ENCODE data around the gene MBP.

DNA sequence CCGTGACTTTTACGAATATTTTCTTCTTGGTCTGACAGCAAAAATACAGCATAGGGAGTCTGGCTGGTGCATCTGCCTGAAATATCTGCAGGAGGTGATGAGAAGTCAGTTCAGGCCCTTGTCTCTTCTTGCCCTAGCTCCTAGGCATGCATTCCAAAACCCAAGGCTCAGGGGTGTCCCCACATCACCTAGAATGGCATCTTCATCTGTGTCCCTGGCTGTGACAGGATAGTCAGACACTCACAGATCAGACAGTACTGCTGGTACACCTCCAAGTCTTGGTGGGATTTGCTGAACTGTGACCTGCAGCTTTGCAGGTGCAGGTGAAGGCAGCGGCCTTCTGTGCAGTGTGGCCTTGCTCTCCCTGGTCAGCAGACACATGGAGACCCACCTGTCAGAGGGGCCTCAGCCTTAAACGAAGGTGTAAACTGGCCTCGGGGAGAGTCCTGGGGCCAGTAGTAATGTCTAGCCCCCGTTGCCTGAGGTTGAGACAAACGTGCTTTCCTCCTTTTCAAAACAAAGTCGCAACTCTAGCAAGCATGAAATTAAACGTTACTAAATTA lies 42.8 kb downstream of the MBP start:
- TF ChIP-seq RARB (CRISPR knock-in tag; IDR thresholded peaks at IDR 0.05) (no peak), PPARA (CRISPR knock-in tag; IDR thresholded peaks at IDR 0.05; ENCODE audit: borderline replicate concordance) (no peak), ZFP30 (CRISPR knock-in tag; IDR thresholded peaks at IDR 0.05) (no peak)
- TF ChIP-seq, protein P1, sequence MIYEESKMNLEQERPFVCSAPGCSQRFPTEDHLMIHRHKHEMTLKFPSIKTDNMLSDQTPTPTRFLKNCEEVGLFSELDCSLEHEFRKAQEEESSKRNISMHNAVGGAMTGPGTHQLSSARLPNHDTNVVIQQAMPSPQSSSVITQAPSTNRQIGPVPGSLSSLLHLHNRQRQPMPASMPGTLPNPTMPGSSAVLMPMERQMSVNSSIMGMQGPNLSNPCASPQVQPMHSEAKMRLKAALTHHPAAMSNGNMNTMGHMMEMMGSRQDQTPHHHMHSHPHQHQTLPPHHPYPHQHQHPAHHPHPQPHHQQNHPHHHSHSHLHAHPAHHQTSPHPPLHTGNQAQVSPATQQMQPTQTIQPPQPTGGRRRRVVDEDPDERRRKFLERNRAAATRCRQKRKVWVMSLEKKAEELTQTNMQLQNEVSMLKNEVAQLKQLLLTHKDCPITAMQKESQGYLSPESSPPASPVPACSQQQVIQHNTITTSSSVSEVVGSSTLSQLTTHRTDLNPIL (CRISPR knock-in tag; IDR thresholded peaks at IDR 0.05; ENCODE audit: low read depth): no peak

Data from SK-N-SH treated with all-trans-retinoic acid at 6 μM for 48 hours (cell line).